ENCODE results near the gene STRIP1.

The STRIP1 gene

GRCh38 chr1:110038271-110038670, 3.8 kb downstream of the STRIP1 start:
- DNase-seq (ENCODE audit: low read depth): no peak
- no peak overlapping the region for H3K4me3 ChIP-seq (ENCODE audit: low read depth, low read length)
- no peak for TF ChIP-seq CTCF (IDR thresholded peaks at IDR 0.05; ENCODE audit: low read depth, low read length, missing control alignments)

- no peak for DNase-seq (ENCODE audit: low read depth)
- H3K4me3 ChIP-seq (ENCODE audit: low read depth, low read length): no peak overlapping the region
- TF ChIP-seq CTCF (IDR thresholded peaks at IDR 0.05; ENCODE audit: low read depth, low read length, missing control alignments): no peak
Measured at GRCh38 chr1:110039641-110040040, 5.2 kb downstream of the STRIP1 start.

GRCh38 chr1:110040548-110040947, 6.1 kb downstream of the STRIP1 start:
- TF ChIP-seq CTCF (IDR thresholded peaks at IDR 0.05; ENCODE audit: low read depth, low read length, missing control alignments): no peak

GRCh38 chr1:110043016-110043415, 8.6 kb downstream of the STRIP1 start:
- no peak for DNase-seq (ENCODE audit: low read depth)
- no peak for TF ChIP-seq CTCF (IDR thresholded peaks at IDR 0.05; ENCODE audit: low read depth, low read length, missing control alignments)

More at GRCh38 chr1:110040548-110040947, 6.1 kb downstream of the STRIP1 start:
- no peak overlapping the region for H3K4me3 ChIP-seq (ENCODE audit: low read depth, low read length)
- DNase-seq (ENCODE audit: low read depth): no peak

GRCh38 chr1:110047463-110047862, 13.0 kb downstream of the STRIP1 start:
- H3K4me3 ChIP-seq (ENCODE audit: low read depth, low read length): no peak overlapping the region
- TF ChIP-seq CTCF (IDR thresholded peaks at IDR 0.05; ENCODE audit: low read depth, low read length, missing control alignments): no peak
- no peak for DNase-seq (ENCODE audit: low read depth)

More at GRCh38 chr1:110043016-110043415, 8.6 kb downstream of the STRIP1 start:
- H3K4me3 ChIP-seq (ENCODE audit: low read depth, low read length): no peak overlapping the region

- no peak overlapping the region for H3K4me3 ChIP-seq (ENCODE audit: low read depth, low read length)
- no peak for TF ChIP-seq CTCF (IDR thresholded peaks at IDR 0.05; ENCODE audit: low read depth, low read length, missing control alignments)
- no peak for DNase-seq (ENCODE audit: low read depth)
Measured at GRCh38 chr1:110048240-110048639, 13.8 kb downstream of the STRIP1 start.

- DNase-seq (ENCODE audit: low read depth): no peak
- H3K4me3 ChIP-seq (ENCODE audit: low read depth, low read length): no peak overlapping the region
- TF ChIP-seq CTCF (IDR thresholded peaks at IDR 0.05; ENCODE audit: low read depth, low read length, missing control alignments): no peak
Measured at GRCh38 chr1:110048923-110049601, 14.6 kb downstream of the STRIP1 start.

Measured in GM12864 (cell line).